K562 (cell line): ENCODE measurements around the gene PLIN5. TPM values are rescaled to one million over a fixed set of nuclear protein-coding genes. Genes with fewer than 3 reads are reported as not detected.

Experiments used
- ATAC-seq: fragments of 200-7000 bp; cut with Tn5 transposase; 3 replicates; pipeline ENCODE4 v1.9.1; 2020; ENCODE audit warnings: moderate library complexity
- BruUV-seq: library from RNA; stranded (reverse); fragments of 400-500 nt; replicated peaks from 2 replicates; lab custom pipeline; 2021; lab: Mats Ljungman, UMichigan
- CTCF ChIA-PET: fragments of 300-600 bp; formaldehyde crosslinking; extraction: SDS; loops from one replicate; lab custom pipeline; 2021; ENCODE audit warnings: low intra/inter-chr PET ratio; lab: Yijun Ruan, JAX
- POLR2A ChIA-PET: fragments of 300-600, 350-650 bp; sonication (Branson Sonifier 250); formaldehyde crosslinking; extraction: SDS; loops from one replicate; lab custom pipeline; 2021; ENCODE audit warnings: antibody characterized with exemption, inconsistent platforms; lab: Yijun Ruan, JAX
- DNase-seq, 4 experiments: peaks; one replicate each; pipeline versions ENCODE4 v3.0.0 to v3.0.0-alpha.2; 2011 to 2018; ENCODE audit warnings: low spot score in 3 of 4, mixed read lengths in 3 of 4; ENCODE audit errors: extremely low read depth in 1 of 4
- FAIRE-seq: peaks from 2 replicates; lab custom pipeline; 2011; peaks lifted over from hg19 to GRCh38; lab: Jason Lieb, UNC
- H2AFZ ChIP-seq: 2 replicates; pipeline ENCODE4 v1.6.0; 2011; ENCODE audit warnings: low read depth, low read length, control low read depth, inconsistent platforms
- H3K27ac ChIP-seq: fragments of 200-600 bp; 3 replicates; pipeline ENCODE4 v1.8.0; 2011; ENCODE audit warnings: low read depth, mild to moderate bottlenecking, control low read depth, inconsistent platforms, low read length, moderate library complexity, mixed read lengths; ENCODE audit errors: extremely low read depth
- H3K27me3 ChIP-seq, 2 experiments: fragments of 300-600 bp in 1 of 2; 2 replicates in 1 of 2; 3 replicates in 1 of 2; pipeline versions ENCODE4 v1.6.0 to v1.8.0; 2011; ENCODE audit warnings: inconsistent platforms in 2 of 2, low read length in 2 of 2, mild to moderate bottlenecking in 1 of 2, mixed read lengths in 1 of 2, moderate library complexity in 1 of 2; ENCODE audit not compliant: control insufficient read depth in 2 of 2, insufficient read depth in 2 of 2
- H3K36me3 ChIP-seq: fragments of 300-600 bp; 3 replicates; pipeline ENCODE4 v1.8.0; 2011; ENCODE audit warnings: mild to moderate bottlenecking, low read length, inconsistent platforms; ENCODE audit not compliant: control insufficient read depth, insufficient read depth
- H3K4me1 ChIP-seq, 2 experiments: fragments of 200-600 bp in 1 of 2; replicated peaks in 1 of 2; 2 replicates in 1 of 2; 3 replicates in 1 of 2; pipeline versions ENCODE4 v1.5.1 to v1.8.0; 2011; ENCODE audit warnings: inconsistent platforms in 2 of 2, low read length in 2 of 2, mild to moderate bottlenecking in 1 of 2, mixed read lengths in 1 of 2, moderate library complexity in 1 of 2; ENCODE audit not compliant: control insufficient read depth in 2 of 2, insufficient read depth in 2 of 2
- H3K4me2 ChIP-seq: 2 replicates; pipeline ENCODE4 v1.6.1; 2011; ENCODE audit warnings: low read length, control low read depth, inconsistent platforms, mixed read lengths; ENCODE audit not compliant: insufficient read depth
- H3K4me3 ChIP-seq: fragments of 200-600 bp; sonication (generic), shearing (Covaris generic); 2 replicates; pipeline ENCODE4 v1.5.1; 2016; ENCODE audit warnings: control low read depth, inconsistent platforms
- H3K79me2 ChIP-seq: fragments of 200-600 bp; 3 replicates; pipeline ENCODE4 v1.8.0; 2011; ENCODE audit warnings: low read length, inconsistent platforms; ENCODE audit not compliant: control insufficient read depth, insufficient read depth
- H3K9ac ChIP-seq, 2 experiments: 2 replicates each; pipeline versions ENCODE4 v1.6.0 to v1.6.1; 2011; ENCODE audit warnings: low read depth in 2 of 2, low read length in 2 of 2, control low read depth in 1 of 2, inconsistent platforms in 1 of 2, mild to moderate bottlenecking in 1 of 2, mixed read lengths in 1 of 2; ENCODE audit not compliant: insufficient read depth in 1 of 2
- H3K9me1 ChIP-seq: one replicate; pipeline ENCODE4 v1.6.0; 2011; ENCODE audit warnings: inconsistent platforms, mild to moderate bottlenecking, low read length, moderate library complexity; ENCODE audit not compliant: control insufficient read depth, insufficient read depth
- H3K9me3 ChIP-seq: replicated peaks from 2 replicates; pipeline ENCODE4 v1.5.1; 2011; ENCODE audit warnings: low read depth, low read length, inconsistent platforms; ENCODE audit not compliant: control insufficient read depth, insufficient read depth
- H4K20me1 ChIP-seq: replicated peaks from 2 replicates; pipeline ENCODE4 v1.6.1; 2011; ENCODE audit warnings: low read length, inconsistent platforms, mixed read lengths; ENCODE audit not compliant: control insufficient read depth, insufficient read depth
- BCOR ChIP-seq: fragments of 450-650 bp; IDR thresholded peaks from 2 replicates; pipeline ENCODE4 v1.6.1; 2016
- CEBPG ChIP-seq, 3 experiments: fragments of 200-800 bp in 1 of 3; sonication (Bioruptor generic) in 1 of 3; sonication (generic) in 1 of 3; formaldehyde crosslinking in 1 of 3; IDR thresholded peaks in 2 of 3; conservative IDR thresholded peaks in 1 of 3; 2 replicates each; pipeline versions ENCODE4 v1.6.1 to v1.8.0; 2016 to 2022; ENCODE audit warnings: missing compliant biosample characterization in 2 of 3, missing genetic modification characterization in 2 of 3, mild to moderate bottlenecking in 1 of 3, missing genetic modification reagents in 1 of 3
- CHD4 ChIP-seq: fragments of 200-600 bp; sonication (generic); IDR thresholded peaks from 3 replicates; pipeline ENCODE4 v1.6.1; 2012; ENCODE audit warnings: low read depth, mild to moderate bottlenecking, mixed read lengths, low read length, inconsistent platforms; ENCODE audit not compliant: insufficient read depth, insufficient replicate concordance, poor library complexity, severe bottlenecking
- GABPB1 ChIP-seq: sonication (generic); formaldehyde crosslinking; IDR thresholded peaks from 2 replicates; pipeline ENCODE4 v1.8.0; 2022; ENCODE audit warnings: mild to moderate bottlenecking, missing genetic modification reagents
- HEY1 ChIP-seq: fragments of 250-450 bp; sonication (Bioruptor Pico); IDR thresholded peaks from 2 replicates; pipeline ENCODE4 v1.5.0; 2020; ENCODE audit warnings: mild to moderate bottlenecking, moderate library complexity, borderline replicate concordance
- IRF2 ChIP-seq: sonication (generic); formaldehyde crosslinking; IDR thresholded peaks from 2 replicates; pipeline ENCODE4 v1.8.1; 2022; ENCODE audit warnings: mild to moderate bottlenecking, missing genetic modification reagents
- MCM5 ChIP-seq: fragments of 450-650 bp; IDR thresholded peaks from 2 replicates; pipeline ENCODE4 v1.6.1; 2016; ENCODE audit warnings: low read depth
- POLR2A ChIP-seq: fragments of 450-650 bp; conservative IDR thresholded peaks from 2 replicates; pipeline ENCODE4 v1.6.1; 2016
- PPARD ChIP-seq: fragments of 250-450 bp; sonication (Bioruptor Pico); IDR thresholded peaks from 2 replicates; pipeline ENCODE4 v1.8.0; 2022; ENCODE audit warnings: inconsistent platforms, mild to moderate bottlenecking, moderate library complexity
- RBM22 ChIP-seq: fragments of 200-400 bp; formaldehyde crosslinking; IDR thresholded peaks from 2 replicates; pipeline ENCODE4 v1.6.1; 2018; ENCODE audit warnings: low read length, low read depth; ENCODE audit not compliant: poor library complexity, severe bottlenecking
- ZNF408 ChIP-seq: fragments of 250-450 bp; sonication (Bioruptor Pico); IDR thresholded peaks from 2 replicates; pipeline ENCODE4 v1.4.0; 2020; ENCODE audit warnings: low read depth, mild to moderate bottlenecking, moderate library complexity
- WGBS: fragments of 100-300 bp; shearing (Covaris generic); methylation state at CpG from one replicate; pipeline ENCODE4 v1.1.6; 2016; ENCODE audit warnings: low coverage, mixed read lengths; ENCODE audit not compliant: insufficient coverage; ENCODE audit errors: missing lambda C conversion rate; 5-methylcytosine and 5-hydroxymethylcytosine counted together
- in situ Hi-C: fragments of 300-500 bp; cut with MboI; formaldehyde crosslinking; loops from 4 replicates; pipeline ENCODE4 v1.15.0; 2018; ENCODE audit warnings: inconsistent platforms, mixed read lengths
- intact Hi-C: fragments of 100-400 bp; cut with micrococcal nuclease; formaldehyde crosslinking; loops from 2 replicates; pipeline ENCODE4 v1.14.2; 2022
- polyA plus RNA-seq, 8 experiments: library from polyadenylated mRNA; depleted of rRNA in 4 of 8; stranded (reverse) in 5 of 8; unstranded in 3 of 8; fragments of >200 nt; fragmentation: Nextera tagmentation in 2 of 8; fragmentation: Illumina TruSeq in 1 of 8; extraction: Ambion mirVana in 2 of 8; extraction: Trizol in 1 of 8; gene quantifications; 2 replicates each; pipeline versions ENCODE4 v1.2.1 to v1.2.3, GENCODE V29; 2011 to 2014; ENCODE audit warnings: inconsistent platforms in 1 of 8, missing spikeins in 1 of 8
- total RNA-seq, 7 experiments: library from RNA; depleted of rRNA in 6 of 7; stranded (reverse); fragments of >200 nt in 6 of 7; fragmentation: Illumina TruSeq in 2 of 7; extraction: Trizol in 2 of 7; gene quantifications; 2 replicates each; pipeline versions ENCODE4 v1.2.1 to v1.2.3, GENCODE V29; 2011 to 2021; ENCODE audit warnings: low replicate concordance in 1 of 7
- TF ChIP-seq, protein P1 (sequence below): sonication (generic); formaldehyde crosslinking; IDR thresholded peaks from 2 replicates; pipeline ENCODE4 v1.8.1; 2023; ENCODE audit warnings: missing genetic modification reagents, mild to moderate bottlenecking, borderline replicate concordance

The PLIN5 gene
- total and polyA plus RNA-seq, 9 of the 15 experiments (the other 6 are each of a cell fraction or from before 2014, with no cell fraction given): 0.04 to 1.3 (median 0.50) TPM

DNA sequence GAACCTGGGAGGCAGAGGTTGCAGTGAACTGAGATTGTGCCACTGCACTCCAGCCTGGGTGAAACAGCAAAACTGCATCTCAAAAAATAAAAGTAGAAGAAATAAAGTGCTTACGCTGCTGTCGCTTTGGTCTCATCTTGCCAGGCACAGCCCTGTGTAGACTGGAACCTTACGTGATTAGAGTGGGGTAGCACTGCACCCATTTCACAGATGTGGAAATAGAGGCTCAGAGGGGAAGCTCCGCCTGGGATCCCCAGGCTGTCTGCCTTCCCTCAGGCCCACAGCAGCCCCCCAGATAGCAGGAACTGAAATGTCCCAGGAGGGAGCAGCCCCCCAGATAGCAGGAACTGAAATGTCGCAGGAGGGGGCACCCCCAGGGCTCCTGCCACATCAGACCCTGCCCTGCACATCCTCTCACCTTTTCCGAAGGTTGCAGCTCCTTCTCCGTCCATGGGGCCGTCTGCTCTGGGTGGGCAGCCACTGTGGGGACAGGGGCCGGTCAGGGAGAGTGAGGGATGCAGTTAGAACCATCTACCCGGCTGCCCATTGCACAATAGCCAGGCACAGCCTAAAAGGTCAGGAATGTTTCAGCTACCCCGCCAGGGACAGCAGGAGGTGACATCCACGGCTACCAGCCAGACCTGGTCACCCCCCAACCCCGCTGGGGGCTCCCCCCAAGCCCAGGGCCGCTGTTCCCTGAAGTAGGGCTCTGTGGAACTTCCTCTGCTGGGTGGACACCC is 18.7 kb downstream of the PLIN5 start:
- no peaks in the 10 kb centered on the region for H3K79me2 ChIP-seq
- FAIRE-seq (no peak), DNase-seq (no peak), ATAC-seq (no peak; the same call in 2 of the 3 replicates)
- H3K4me3 ChIP-seq: no peak overlapping the region
- BruUV-seq: no TSS peak
- in situ Hi-C loops (loop anchor here (5.0 kb wide), 1 partner anchor 244 kb away; no protein-coding TSS in a partner anchor), intact Hi-C loops (no loop called here)
- WGBS: 20% methylated on average over 14 of the region's 14 CpGs
- ChIA-PET POLR2A (interaction anchor here (0.6 to 1.2 kb wide), 3 partner anchors 9 to 55 kb away, joined by 3 to 4 read pairs (median 3); no protein-coding TSS in a partner anchor), CTCF (no interaction called here)
- 0 out of 2 replicates have a peak, but pooled peaks cover 3% of the 10 kb centered on the region for H4K20me1 ChIP-seq
- no peak overlapping the region for H3K4me2 ChIP-seq
- H3K9me3 ChIP-seq: no peaks in the 10 kb centered on the region
- H3K4me1 ChIP-seq: peaks cover 0 to 29% of the 10 kb centered on the region in 2 experiments; a peak in 2 of 5 replicates
- peaks cover 19 to 38% of the 10 kb centered on the region in 2 experiments; a peak in 4 of 5 replicates for H3K27me3 ChIP-seq
- H3K9ac ChIP-seq: no peak overlapping the region
- H3K9me1 ChIP-seq: no peaks in the 10 kb centered on the region
- no peak overlapping the region for H3K27ac ChIP-seq
- H2AFZ ChIP-seq: no peak overlapping the region
- no peaks in the 10 kb centered on the region for H3K36me3 ChIP-seq
- TF ChIP-seq ZNF408 (no peak), POLR2A (no peak), IRF2 (CRISPR knock-in tag) (no peak), MCM5 (no peak), PPARD (CRISPR knock-in tag) (no peak), BCOR (peak; percentile 83), GABPB1 (CRISPR knock-in tag) (no peak), CEBPG (CRISPR knock-in tag; IDR thresholded peaks at IDR 0.05) (peak; percentile 59), CEBPG (tag; conservative IDR thresholded peaks at IDR 0.05 in 1 of 2, IDR thresholded peaks at IDR 0.05 in 1 of 2) (peak in 1 of 2 experiments; percentile 39; a peak in 1 of 4 replicates), HEY1 (CRISPR knock-in tag) (no peak), RBM22 (no peak), CHD4 (peak; percentile 81)
- TF ChIP-seq, protein P1, sequence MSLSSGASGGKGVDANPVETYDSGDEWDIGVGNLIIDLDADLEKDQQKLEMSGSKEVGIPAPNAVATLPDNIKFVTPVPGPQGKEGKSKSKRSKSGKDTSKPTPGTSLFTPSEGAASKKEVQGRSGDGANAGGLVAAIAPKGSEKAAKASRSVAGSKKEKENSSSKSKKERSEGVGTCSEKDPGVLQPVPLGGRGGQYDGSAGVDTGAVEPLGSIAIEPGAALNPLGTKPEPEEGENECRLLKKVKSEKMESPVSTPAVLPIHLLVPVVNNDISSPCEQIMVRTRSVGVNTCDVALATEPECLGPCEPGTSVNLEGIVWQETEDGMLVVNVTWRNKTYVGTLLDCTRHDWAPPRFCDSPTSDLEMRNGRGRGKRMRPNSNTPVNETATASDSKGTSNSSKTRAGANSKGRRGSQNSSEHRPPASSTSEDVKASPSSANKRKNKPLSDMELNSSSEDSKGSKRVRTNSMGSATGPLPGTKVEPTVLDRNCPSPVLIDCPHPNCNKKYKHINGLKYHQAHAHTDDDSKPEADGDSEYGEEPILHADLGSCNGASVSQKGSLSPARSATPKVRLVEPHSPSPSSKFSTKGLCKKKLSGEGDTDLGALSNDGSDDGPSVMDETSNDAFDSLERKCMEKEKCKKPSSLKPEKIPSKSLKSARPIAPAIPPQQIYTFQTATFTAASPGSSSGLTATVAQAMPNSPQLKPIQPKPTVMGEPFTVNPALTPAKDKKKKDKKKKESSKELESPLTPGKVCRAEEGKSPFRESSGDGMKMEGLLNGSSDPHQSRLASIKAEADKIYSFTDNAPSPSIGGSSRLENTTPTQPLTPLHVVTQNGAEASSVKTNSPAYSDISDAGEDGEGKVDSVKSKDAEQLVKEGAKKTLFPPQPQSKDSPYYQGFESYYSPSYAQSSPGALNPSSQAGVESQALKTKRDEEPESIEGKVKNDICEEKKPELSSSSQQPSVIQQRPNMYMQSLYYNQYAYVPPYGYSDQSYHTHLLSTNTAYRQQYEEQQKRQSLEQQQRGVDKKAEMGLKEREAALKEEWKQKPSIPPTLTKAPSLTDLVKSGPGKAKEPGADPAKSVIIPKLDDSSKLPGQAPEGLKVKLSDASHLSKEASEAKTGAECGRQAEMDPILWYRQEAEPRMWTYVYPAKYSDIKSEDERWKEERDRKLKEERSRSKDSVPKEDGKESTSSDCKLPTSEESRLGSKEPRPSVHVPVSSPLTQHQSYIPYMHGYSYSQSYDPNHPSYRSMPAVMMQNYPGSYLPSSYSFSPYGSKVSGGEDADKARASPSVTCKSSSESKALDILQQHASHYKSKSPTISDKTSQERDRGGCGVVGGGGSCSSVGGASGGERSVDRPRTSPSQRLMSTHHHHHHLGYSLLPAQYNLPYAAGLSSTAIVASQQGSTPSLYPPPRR: no peak
